Measurements from ENCODE around the gene SMPD2.
A peak's percentile ranks its signal among the peaks of the same experiment; 100 is the strongest.

SMPD2 gene

DNA sequence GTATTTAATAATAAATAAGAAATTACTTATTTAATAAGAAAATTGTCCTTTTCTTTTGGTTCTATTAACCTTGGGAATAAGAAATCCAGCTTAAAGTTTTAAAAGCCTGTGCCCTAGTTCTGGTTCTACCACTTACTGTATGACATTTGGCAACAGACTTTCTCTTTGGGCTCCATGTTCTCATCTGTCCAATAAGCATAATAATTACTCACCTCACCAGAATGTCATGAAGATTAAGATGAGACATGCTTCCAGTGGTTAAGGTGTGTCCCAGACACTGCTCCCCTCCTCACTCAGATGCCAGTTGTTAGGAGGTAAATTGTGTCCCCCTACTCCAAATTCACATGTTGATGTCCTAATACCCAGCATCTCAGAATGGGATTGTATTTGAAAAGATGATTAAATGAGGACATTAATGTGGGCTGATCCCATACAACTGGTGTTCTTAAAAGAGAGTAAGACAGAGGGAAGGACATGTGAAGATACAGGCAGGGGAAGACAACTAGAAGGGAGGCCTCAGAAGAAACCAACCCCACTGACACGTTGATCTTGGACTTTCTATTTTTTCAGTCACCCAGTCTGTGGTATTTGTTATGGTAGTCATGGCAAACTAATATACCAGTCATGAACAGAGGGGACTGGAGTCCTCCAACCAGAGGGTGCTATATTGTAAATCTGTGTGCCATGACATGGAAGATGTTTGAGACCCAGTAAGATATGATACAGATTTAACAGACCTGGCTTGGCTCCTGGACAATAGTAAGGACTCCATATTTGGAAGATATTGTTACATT is 21.4 kb downstream of the SMPD2 start:
- DNase-seq: no peak

- DNase-seq: no peak
These were observed 25.2 kb downstream of the SMPD2 start for GRCh38 chr6:109465772-109466171.

DNA sequence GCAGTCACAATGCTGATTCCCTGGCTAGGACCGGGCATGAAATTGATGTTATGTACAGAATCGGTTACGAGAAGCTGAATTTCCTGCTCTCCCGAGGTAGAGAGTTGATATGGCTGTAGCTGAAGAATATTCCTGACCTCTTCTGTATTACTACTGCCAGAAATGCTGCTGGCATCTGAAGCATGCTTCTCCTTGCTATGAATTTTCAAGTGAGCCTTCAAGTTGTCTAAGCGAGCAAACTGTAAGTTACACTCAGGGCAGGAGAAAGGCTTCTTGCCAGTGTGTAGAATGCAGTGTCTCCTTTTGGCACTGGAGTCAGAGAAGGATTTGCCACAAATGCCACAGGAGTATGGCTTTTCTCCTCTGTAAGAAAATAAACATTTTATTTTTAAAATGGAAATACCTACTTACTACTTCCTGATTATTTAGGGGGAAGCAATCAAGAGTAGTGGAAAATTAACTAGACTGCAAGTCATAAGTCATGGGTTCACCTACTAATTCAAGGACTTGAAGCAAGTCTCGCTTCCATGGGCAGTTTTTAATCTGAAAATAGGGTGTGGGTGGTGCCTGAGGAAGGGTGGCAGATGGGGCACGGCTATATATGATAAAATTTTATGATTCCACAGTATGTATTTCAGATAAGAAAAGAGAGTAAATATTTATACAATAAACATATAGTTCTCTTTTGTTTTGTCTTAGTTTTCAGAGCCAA is 25.8 kb downstream of the SMPD2 start:
- no peak for DNase-seq

DNA sequence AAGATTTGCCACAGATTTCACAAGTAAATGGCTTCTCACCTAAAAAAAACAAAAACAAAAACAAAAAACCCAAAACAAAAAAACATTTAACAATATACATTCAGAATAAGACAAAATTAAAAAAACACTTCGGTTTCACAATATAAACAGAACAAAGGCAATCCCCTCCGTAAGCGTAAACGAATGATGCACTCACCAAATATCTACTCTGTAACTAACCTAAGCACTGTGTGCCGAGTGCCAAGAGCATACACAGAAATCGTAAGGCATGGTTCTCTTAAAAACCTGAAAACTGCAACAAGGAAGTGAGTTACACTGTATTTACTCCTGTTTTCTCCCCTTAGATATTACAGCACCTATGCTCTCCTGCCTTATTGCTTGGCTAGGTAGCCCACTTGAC is 27.2 kb downstream of the SMPD2 start:
- DNase-seq: no peak

- DNase-seq: no peak
These were observed 29.2 kb downstream of the SMPD2 start for GRCh38 chr6:109469591-109470189.

DNA sequence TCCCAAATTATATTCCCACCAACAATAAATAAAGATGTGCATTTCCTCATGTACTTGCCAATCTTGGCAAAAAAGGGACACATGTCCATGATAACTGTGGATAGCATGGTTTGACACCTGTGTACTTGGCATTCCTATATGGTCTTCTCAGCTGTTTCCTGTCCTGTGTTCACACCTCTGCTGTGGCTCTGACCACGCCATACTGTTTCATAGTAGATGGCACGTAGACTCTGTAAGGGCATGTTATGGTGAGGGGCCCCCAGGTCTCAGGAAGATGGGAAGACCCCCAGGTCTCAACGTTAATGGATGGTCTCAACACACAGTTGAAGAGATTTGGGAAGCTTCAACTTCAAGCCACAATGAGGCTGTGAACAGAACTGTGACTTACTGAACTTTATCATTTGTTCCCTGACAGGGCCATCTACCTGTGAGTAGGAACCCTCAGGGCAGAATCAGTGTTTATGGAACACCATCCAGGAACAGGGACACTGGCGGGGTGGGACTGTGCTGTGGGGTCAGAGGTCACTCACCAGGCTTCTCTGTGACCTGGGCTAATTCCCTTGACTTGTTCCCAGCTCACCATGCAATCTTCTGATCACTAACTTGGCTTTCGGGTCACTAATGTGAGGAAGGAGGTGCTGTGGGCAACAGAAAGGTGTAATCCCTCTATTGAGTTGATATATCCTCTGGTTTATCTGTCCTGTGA is 30.7 kb downstream of the SMPD2 start:
- DNase-seq: no peak

DNA sequence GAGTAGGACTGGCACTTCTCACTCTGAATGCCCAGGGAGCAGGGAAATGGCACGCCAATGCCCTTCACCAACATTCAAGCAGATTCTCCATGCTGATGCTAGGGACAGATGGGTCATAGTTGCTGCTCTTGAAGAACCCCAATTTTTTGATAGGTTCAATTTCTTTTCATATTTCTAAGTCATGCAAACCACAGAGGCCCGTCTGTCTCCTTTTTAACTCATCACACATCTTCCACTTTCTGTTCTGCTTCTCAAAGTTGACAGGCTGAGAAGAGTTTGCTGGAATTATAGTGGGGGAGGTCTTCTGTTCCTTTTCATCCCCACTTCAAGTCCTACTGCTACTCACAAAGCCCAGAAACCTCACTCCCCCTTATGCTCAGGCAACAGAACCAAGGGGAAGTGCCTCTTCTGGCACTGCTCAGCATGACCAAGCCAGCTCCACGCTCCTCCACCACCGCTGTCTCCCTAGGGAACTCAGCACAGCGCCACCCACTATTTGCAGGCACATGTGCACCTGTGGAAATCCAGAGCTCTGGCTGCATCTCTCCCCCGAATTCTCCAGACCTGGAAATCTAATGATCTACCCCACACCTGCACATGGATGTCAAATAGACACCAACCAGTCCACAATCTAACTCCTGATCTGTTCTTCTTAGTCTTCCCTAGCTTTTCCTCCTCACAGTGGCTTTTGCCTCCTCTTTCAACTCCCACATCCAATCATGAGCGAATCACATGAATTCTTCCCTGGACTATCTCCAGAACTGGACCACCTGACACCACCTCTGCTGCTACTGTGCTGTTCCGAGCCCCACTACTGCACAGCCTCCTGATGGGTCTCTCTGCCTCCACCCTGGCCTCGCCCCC is 31.8 kb downstream of the SMPD2 start:
- DNase-seq: no peak

- DNase-seq: no peak
These were observed 32.6 kb downstream of the SMPD2 start for GRCh38 chr6:109473120-109473519.

- DNase-seq: no peak
These were observed 34.5 kb downstream of the SMPD2 start for GRCh38 chr6:109474995-109475394.

GRCh38 chr6:109475625-109476024 is 35.1 kb downstream of the SMPD2 start:
- DNase-seq: no peak

GRCh38 chr6:109477184-109477583 is 36.7 kb downstream of the SMPD2 start:
- DNase-seq: no peak

- DNase-seq: no peak
These were observed 37.2 kb downstream of the SMPD2 start for GRCh38 chr6:109477725-109478124.

DNA sequence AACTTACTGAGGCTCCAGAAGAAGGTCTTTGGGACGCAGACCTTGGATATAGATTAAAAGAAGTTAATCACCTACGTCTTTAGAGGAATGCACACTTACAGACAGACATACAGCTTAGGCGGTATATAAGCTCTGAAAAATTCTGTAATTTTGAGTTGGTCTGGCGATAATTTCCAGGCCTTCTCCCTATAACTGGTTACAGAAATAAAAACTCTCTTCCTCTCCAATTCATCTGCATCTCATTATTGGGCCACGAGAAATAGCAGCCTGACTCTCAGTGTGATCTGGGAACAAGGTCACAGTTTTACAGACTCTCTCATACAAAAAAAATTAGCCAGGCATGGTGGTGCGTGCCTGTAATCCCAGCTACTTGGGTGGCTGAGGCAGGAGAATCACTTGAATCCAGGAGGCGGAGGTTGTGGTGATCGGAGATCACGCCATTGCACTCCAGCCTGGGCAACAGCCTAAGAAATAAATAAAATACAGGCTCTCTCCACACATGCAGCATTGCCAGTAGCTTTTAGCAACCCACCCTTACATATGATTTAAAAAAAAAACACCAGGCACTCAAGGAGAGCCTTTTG is 37.8 kb downstream of the SMPD2 start:
- DNase-seq: no peak

GRCh38 chr6:109478841-109479624 is 38.5 kb downstream of the SMPD2 start:
- DNase-seq: no peak

- DNase-seq: no peak
These were observed 40.5 kb downstream of the SMPD2 start for GRCh38 chr6:109480993-109481480.

- peak; percentile 86 for DNase-seq
These were observed 42.6 kb downstream of the SMPD2 start, which contains the start of gene ZBTB24 for GRCh38 chr6:109482905-109483734. ZBTB24 (minus strand) TSS chr6:109483219; CDS start chr6:109482026, 1,193 bp downstream.

GRCh38 chr6:109483735-109484057 is 43.2 kb downstream of the SMPD2 start:
- DNase-seq: no peak

- DNase-seq: no peak
These were observed 43.6 kb downstream of the SMPD2 start for GRCh38 chr6:109484122-109484521.

- DNase-seq: no peak
These were observed 44.9 kb downstream of the SMPD2 start for GRCh38 chr6:109485266-109485935.

Measured in effector CD4-positive, alpha-beta T cell (primary cell).